Cardiac muscle cell (in vitro differentiated cells and primary cell): ENCODE measurements around the gene CPT2. TPM values are rescaled to one million over a fixed set of nuclear protein-coding genes. Genes with fewer than 3 reads are reported as not detected.

ENCODE experiments used
- DNase-seq, 2 donors: peaks; one replicate each; pipeline versions ENCODE4 v3.0.0 to v3.0.0-alpha.2; 2010 to 2017; ENCODE audit warnings: low read depth in 1 of 2, low spot score in 1 of 2
- H3K27ac ChIP-seq: fragments of 200-600 bp; sonication (generic); 2 replicates; pipeline ENCODE4 v1.5.1; 2016
- H3K27me3 ChIP-seq: fragments of 200-600 bp; sonication (generic); 2 replicates; pipeline ENCODE4 v1.6.0; 2016; ENCODE audit warnings: control low read depth
- H3K36me3 ChIP-seq: fragments of 200-600 bp; sonication (generic); 2 replicates; pipeline ENCODE4 v1.5.1; 2016; ENCODE audit warnings: control low read depth
- H3K4me1 ChIP-seq: fragments of 200-600 bp; sonication (generic); 2 replicates; pipeline ENCODE4 v1.8.1; 2017; ENCODE audit warnings: low read depth, mild to moderate bottlenecking, mixed run types
- H3K4me3 ChIP-seq: fragments of 200-600 bp; sonication (generic); 2 replicates; pipeline ENCODE4 v1.5.1; 2016; ENCODE audit warnings: mild to moderate bottlenecking
- H3K9me3 ChIP-seq: fragments of 200-600 bp; sonication (generic); 2 replicates; pipeline ENCODE4 v1.5.1; 2017; ENCODE audit warnings: low read depth, mild to moderate bottlenecking, control low read depth
- CTCF ChIP-seq: IDR thresholded peaks from 2 replicates; pipeline ENCODE4 v1.5.1; 2012; ENCODE audit warnings: low read depth, mild to moderate bottlenecking, low read length
- polyA plus RNA-seq: library from polyadenylated mRNA; unstranded; fragments of >200 nt; fragmentation: Nextera tagmentation; extraction: Ambion mirVana; gene quantifications from 2 replicates; pipeline ENCODE4 v1.2.1, GENCODE V29; 2016
- total RNA-seq: library from RNA; depleted of rRNA; stranded (reverse); fragments of >200 nt; gene quantifications from 2 replicates; pipeline ENCODE4 v1.2.3, GENCODE V29; 2016

Gene CPT2
- total and polyA plus RNA-seq, 2 experiments from 2014 or later, result 47.1 to 60.1 TPM

DNA sequence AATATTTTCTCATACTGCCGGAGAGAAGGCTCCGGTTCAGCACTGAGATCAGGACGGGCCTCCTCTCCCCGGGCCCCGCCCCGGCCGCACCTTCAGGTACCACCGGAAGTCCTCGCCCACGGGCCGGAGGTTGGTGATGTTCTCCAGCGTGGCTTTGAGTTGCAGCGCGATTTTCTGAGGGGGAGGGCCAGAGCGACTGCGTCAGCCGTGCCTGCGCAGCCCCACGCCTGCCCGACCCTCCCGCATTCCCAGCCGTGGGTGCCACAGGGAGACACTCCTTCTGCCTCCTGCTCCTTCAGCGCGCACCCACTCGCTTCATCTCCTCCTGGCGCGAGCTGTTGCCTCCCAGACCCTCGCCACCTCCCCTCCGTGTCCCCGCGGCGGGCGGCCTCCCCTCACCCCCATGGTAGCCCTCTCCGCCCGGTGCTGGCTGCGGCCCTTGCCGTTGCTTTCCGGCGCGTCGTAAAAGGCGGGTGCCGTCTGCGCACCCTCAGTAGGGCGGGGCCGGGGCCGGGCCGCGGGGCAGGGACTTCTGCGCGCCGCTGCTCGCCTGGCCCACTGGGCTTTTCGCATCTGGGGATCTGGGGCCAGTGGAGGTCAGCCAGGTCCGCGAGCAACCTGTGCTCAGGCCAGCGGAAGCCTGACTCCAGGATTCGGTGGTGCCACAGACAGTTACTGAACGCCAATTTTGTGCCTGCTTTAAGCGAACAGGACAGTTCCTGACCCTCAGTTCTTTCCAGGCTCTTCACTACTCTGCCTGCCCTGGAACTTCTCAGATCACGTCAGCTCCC lies 23.7 kb downstream of the CPT2 start, which contains the start of gene CZIB:
CZIB (minus strand) TSS at position 464 of the 791 bp plus-strand sequence; CDS start at position 405, 59 bp downstream.
- peak within 1 kb of the TSS; percentile 95 for H3K27ac ChIP-seq

GRCh38 chr1:53220962-53221286 lies 24.3 kb downstream of the CPT2 start:
- no peak for TF ChIP-seq CTCF

More for the DNA sequence above, 23.7 kb downstream of the CPT2 start, which contains the start of gene CZIB:
- H3K9me3 ChIP-seq, result no peaks in the 10 kb centered on the region
- peaks cover 12% of the 10 kb centered on the region for H3K4me1 ChIP-seq
- H3K27me3 ChIP-seq, result no peaks in the 10 kb centered on the region
- no peak for TF ChIP-seq CTCF
- peak; percentile 92 to 94 for DNase-seq
- H3K36me3 ChIP-seq, result no peaks in the 10 kb centered on the region
- H3K4me3 ChIP-seq, result peak within 1 kb of the TSS; percentile 80

DNA sequence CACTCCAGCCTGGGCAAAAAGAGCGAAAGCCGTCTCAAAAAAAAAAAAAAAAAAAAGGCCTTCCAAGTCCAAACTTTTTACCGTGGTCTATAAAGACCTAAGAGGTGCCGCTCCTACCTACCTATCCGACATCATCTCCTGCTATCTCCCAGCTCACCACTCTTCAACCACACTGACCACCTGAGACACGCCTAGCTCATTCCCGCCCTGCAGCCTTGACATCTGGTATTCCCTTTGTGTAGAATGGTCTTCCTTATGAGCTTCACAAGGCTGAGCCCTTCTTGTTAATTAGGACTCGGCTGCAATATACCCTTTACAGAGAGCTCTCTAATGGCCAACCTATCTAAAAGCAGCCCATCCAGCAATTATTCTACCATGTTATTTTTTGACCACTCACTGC lies 41.0 kb downstream of the CPT2 start:
- peaks cover 27% of the 10 kb centered on the region for H3K36me3 ChIP-seq
- DNase-seq, result no peak
- no peaks in the 10 kb centered on the region for H3K27me3 ChIP-seq
- H3K27ac ChIP-seq, result peak overlapping the region; percentile 83
- no peaks in the 10 kb centered on the region for H3K9me3 ChIP-seq
- peak overlapping the region; percentile 83 for H3K4me3 ChIP-seq
- no peaks in the 10 kb centered on the region for H3K4me1 ChIP-seq
- no peak for TF ChIP-seq CTCF

More at GRCh38 chr1:53220962-53221286, 24.3 kb downstream of the CPT2 start:
- no peaks in the 10 kb centered on the region for H3K9me3 ChIP-seq
- peaks cover 12% of the 10 kb centered on the region for H3K4me1 ChIP-seq
- DNase-seq, result no peak
- peak overlapping the region; percentile 95 for H3K27ac ChIP-seq
- H3K36me3 ChIP-seq, result no peaks in the 10 kb centered on the region
- H3K27me3 ChIP-seq, result no peaks in the 10 kb centered on the region
- H3K4me3 ChIP-seq, result peak overlapping the region; percentile 80

GRCh38 chr1:53238197-53239155 lies 41.9 kb downstream of the CPT2 start, which contains the start of gene MAGOH:
TSS of gene MAGOH (minus strand) at chr1:53238518. CDS start at chr1:53238448, 70 bp downstream.
- Histone ChIP-seq H3K27ac (peak within 1 kb of the TSS; percentile 83), H3K4me3 (peak within 1 kb of the TSS; percentile 83), H3K36me3 (peaks cover 21% of the 10 kb centered on the region), H3K9me3 (no peaks in the 10 kb centered on the region), H3K27me3 (no peaks in the 10 kb centered on the region), H3K4me1 (no peaks in the 10 kb centered on the region)
- peak; percentile 94 to 98 for DNase-seq
- no peak for TF ChIP-seq CTCF

GRCh38 chr1:53241828-53242227 lies 45.2 kb downstream of the CPT2 start:
- H3K27me3 ChIP-seq, result no peaks in the 10 kb centered on the region
- H3K4me3 ChIP-seq, result no peak overlapping the region
- no peaks in the 10 kb centered on the region for H3K36me3 ChIP-seq
- no peak overlapping the region for H3K27ac ChIP-seq
- DNase-seq, result no peak
- no peaks in the 10 kb centered on the region for H3K4me1 ChIP-seq
- no peaks in the 10 kb centered on the region for H3K9me3 ChIP-seq
- TF ChIP-seq CTCF, result no peak
